ENCODE data around the gene IRF2BPL.

The IRF2BPL gene

DNA sequence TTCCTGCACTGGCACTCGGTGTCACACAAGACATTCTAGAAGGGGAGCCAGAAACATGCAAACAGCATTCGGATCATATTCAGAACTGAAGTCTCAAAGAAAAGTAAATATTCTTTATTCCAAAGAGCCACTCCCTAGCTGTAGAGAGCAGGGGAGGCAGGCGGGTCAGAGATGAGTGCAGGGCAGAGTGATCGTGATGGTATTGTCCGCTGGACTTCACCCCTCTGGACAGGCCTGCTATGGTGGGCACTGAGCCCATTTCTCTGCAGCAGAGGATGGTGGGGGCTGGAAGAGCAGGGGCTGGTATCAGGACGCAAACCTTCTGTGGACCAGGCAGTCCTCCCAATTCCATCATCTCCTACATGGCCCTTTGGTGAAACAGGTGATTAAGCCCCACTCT, 25.6 kb downstream of the IRF2BPL start:
- H3K27ac Mint-ChIP-seq: no peak overlapping the region
- DNase-seq: no peak
- H3K4me1 Mint-ChIP-seq: peaks cover 31 to 42% of the 10 kb centered on the region in 2 donors
- ATAC-seq (replicated peaks): no peak
- no peaks in the 10 kb centered on the region for H3K36me3 Mint-ChIP-seq
- no peaks in the 10 kb centered on the region for H3K9me3 Mint-ChIP-seq
- no peaks in the 10 kb centered on the region for H3K27me3 Mint-ChIP-seq
- H3K4me3 Mint-ChIP-seq: no peak overlapping the region

DNA sequence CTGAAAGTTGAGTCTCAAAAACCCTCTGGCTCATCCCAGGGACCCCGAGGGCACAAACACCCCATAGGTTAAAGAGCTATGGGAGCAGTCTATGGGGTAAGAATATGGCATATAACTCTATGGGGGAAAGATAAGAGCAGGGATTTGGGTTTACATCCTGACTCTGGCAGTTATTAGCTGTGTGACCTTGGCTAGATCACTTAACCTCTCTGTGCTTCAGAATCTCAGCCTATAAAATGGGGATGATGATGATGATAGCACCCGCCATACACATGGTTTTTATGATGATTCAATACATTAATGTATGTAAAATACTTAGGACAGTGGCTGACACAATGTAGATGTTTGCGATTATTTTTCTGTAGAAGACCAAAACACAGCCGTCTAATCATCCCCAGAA, 26.2 kb downstream of the IRF2BPL start:
- no peak overlapping the region for H3K4me3 Mint-ChIP-seq
- DNase-seq: no peak
- H3K27ac Mint-ChIP-seq: no peak overlapping the region
- no peaks in the 10 kb centered on the region for H3K36me3 Mint-ChIP-seq
- no peaks in the 10 kb centered on the region for H3K27me3 Mint-ChIP-seq
- H3K4me1 Mint-ChIP-seq: peaks cover 35 to 47% of the 10 kb centered on the region in 2 donors
- H3K9me3 Mint-ChIP-seq: no peaks in the 10 kb centered on the region
- ATAC-seq (replicated peaks): no peak

DNA sequence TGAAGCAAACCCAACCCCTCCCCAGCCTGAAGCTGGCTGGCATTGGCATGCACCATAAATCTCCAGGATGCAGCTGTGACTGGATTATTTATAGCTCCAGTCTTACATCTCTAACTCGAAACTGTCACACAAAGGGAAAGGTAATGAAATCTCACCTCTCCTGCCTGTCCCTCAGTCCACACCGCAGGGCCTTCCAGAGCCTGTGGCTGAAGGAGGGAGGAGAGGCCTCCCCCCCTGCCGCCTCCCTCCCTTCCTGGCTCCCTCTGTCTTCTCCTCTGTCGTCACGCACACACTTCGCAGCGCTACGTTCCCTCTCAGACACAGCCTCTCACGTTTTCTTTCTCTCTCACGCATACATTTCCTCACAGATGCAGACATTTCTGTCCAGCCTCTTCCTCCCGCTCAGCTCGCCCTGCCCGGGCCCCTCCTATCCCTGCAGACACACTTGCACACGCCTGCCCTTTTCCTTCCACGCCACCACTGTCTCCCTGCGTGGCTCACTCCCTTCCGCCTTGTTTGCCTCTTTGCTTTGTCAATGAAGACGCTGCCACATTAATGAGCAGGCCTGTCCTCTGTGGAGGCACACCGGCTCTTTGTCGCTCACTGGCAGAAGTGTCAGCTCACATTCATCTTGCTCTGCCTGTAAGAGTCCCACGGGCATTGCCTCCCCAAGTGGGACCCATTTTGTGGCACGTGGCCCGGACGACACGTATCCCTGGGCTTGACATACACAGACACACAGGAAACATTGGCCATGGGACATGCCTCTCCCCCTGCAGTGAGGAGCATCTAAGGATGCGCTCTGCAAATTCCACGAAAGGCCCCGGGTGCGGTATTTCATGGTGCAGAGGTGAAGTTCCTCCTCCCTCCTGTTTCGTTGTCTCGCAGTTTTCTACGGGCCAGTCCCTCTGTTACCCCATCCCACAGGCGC, 27.9 kb downstream of the IRF2BPL start:
- ATAC-seq (replicated peaks) (peak; percentile 73 to 76), DNase-seq (peak; percentile 31)
- H3K27ac Mint-ChIP-seq: peak overlapping the region; percentile 77
- no peaks in the 10 kb centered on the region for H3K36me3 Mint-ChIP-seq
- peak overlapping the region; percentile 71 to 79 for H3K4me3 Mint-ChIP-seq
- no peaks in the 10 kb centered on the region for H3K27me3 Mint-ChIP-seq
- H3K4me1 Mint-ChIP-seq: peaks cover 34 to 52% of the 10 kb centered on the region in 2 donors
- no peaks in the 10 kb centered on the region for H3K9me3 Mint-ChIP-seq

DNA sequence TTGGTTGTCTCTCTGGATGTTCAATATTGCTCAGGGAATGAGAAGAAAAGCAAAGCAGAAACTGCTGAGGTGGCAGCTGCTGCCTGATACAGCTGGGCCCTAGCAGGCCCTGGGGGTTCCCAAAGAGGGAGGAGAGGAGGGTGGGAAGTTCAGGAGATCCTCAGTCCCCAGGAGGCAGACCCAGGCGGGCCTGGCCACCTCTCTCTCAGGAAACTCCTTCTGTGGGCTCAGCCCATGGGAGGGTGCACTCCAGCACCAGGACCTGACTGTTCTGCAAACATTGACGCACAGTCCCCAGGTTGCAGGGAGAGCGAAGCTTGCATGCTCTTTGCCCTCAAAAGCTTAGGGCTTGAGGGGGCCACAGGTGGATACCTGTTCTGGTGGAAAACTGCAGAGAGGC, 29.6 kb downstream of the IRF2BPL start:
- no peak for DNase-seq
- ATAC-seq (replicated peaks): no peak
- Mint-ChIP-seq H3K36me3 (no peaks in the 10 kb centered on the region), H3K27ac (peak overlapping the region; percentile 67), H3K27me3 (no peaks in the 10 kb centered on the region), H3K9me3 (no peaks in the 10 kb centered on the region), H3K4me3 (no peak overlapping the region), H3K4me1 (peaks cover 36 to 53% of the 10 kb centered on the region in 2 donors)

DNA sequence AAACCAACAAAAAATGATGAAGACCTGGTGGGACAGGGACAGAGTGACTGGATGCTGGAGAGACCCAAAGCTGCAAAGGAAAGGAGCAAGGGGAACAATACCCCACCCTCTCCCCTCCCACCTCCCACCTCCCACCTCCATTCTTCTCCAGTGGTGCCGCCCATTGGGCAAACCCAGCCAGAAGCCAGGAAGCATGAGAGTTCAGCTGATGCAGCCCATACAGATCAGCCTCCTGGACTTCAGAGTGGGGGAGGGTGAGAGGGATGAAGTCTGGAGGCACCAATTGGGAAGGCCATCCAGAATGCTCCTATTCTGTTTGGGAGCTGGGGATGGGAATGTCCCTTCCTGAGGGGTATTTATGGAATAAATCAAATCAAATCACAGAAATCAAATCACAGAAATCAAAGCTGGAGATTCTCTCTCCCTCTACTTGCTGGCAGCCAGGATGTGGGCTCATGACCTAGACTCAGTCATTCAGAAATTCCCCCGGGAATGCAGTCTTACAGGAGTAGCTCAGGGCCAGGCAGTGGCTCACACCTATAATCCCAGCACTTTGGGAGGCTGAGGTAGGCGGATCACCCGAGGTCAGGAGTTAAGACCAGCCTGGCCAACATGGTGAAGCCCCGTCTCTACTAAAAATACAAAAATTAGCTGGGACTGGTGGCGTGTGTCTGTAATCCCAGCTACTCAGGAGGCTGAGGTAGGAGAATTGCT, 31.1 kb downstream of the IRF2BPL start:
- Mint-ChIP-seq H3K4me1 (peaks cover 38 to 53% of the 10 kb centered on the region in 2 donors), H3K9me3 (no peaks in the 10 kb centered on the region), H3K27ac (no peak overlapping the region), H3K27me3 (no peaks in the 10 kb centered on the region), H3K4me3 (no peak overlapping the region), H3K36me3 (no peaks in the 10 kb centered on the region)
- ATAC-seq (replicated peaks): no peak
- DNase-seq: no peak

DNA sequence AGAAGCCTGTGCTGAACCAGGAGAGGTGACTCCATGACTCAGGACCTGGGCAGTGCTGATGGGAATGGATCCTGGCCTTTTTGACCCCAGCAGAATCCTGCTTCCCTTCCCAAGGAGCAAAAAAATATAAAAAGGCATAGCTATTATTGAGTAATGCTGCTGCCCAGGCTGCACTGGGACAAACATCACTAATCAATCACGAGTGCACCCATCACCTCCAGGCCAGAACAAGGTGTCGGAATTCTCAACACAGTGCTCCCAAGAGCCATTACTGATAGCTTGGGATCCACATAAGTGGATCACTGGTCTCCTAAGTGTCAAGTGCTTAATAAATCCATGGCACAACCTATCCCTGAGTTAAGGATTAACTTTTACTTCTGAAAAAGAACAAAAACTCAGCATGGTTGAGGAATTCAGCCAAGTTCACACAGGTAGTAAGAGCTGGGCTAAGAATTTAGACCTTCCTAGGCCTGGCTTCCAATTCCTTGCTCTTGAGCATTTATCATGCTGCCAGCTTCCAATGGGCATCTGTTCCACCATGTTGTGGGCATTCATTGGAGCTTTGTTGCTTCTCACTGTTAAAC, 31.9 kb downstream of the IRF2BPL start:
- DNase-seq (no peak), ATAC-seq (replicated peaks) (no peak)
- Mint-ChIP-seq H3K4me1 (peaks cover 38 to 53% of the 10 kb centered on the region in 2 donors), H3K27ac (no peak overlapping the region), H3K27me3 (no peaks in the 10 kb centered on the region), H3K36me3 (no peaks in the 10 kb centered on the region), H3K4me3 (no peak overlapping the region), H3K9me3 (no peaks in the 10 kb centered on the region)

DNA sequence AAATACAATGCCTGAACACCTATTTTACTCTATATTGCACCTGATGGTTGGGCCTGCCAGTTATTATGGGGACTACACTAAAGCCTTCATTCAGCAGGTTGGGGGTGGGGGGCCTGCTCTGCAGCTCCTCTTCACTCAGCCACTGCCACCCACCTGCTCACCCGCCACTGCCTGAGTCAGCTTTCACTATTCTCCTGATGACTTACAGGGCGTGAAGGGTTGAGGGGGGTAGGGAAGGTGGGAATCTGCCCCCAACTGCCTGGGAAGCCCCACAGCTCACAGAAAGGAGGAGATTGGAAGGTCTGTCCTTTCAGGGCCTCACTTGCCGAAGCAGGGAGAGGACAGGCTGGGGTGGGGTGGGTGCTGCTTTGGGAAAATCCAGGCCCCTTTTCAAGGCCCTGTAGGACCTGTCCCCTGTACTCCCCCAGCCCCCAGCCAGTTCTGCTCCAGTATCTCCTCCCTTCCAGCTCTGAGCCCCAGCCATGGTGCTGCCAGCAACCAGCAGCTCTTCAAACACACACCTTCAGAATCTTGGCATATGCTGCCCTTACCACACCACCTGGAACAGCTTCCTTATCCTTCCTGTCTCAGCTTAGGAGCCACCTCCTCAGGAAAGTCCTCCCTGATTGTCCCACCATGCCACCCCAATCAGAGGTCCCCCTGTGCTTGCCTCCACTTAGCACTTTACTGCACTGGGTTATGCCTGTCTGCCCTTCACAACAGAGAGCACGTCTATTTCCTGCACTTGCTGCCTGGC, 33.1 kb downstream of the IRF2BPL start:
- Mint-ChIP-seq H3K27ac (no peak overlapping the region), H3K9me3 (no peaks in the 10 kb centered on the region), H3K27me3 (no peaks in the 10 kb centered on the region), H3K4me1 (peaks cover 29 to 45% of the 10 kb centered on the region in 2 donors), H3K36me3 (no peaks in the 10 kb centered on the region), H3K4me3 (no peak overlapping the region)
- ATAC-seq (replicated peaks) (no peak), DNase-seq (no peak)

DNA sequence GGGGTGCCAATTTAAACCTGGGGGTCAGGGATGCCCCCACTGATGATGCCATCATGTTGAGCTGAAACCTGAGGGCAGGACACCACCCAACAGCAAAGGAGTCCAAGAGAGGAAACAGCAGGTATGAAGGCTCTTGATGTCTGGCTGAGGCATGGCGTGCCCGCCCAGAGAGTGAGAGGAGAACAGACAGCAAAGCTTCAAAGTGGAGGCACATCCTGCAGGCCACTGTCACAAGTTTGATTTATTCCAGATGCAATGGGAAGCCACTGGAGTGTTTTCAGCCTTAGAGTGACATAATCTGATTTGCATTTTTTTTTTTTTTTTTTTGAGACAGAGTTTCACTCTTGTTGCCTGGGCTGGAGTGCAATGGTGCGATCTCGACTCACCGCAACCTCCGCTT, 34.8 kb downstream of the IRF2BPL start:
- no peak overlapping the region for H3K4me3 Mint-ChIP-seq
- no peaks in the 10 kb centered on the region for H3K36me3 Mint-ChIP-seq
- H3K4me1 Mint-ChIP-seq: peaks cover 22 to 30% of the 10 kb centered on the region in 2 donors
- H3K9me3 Mint-ChIP-seq: no peaks in the 10 kb centered on the region
- DNase-seq (no peak), ATAC-seq (replicated peaks) (no peak)
- no peak overlapping the region for H3K27ac Mint-ChIP-seq
- H3K27me3 Mint-ChIP-seq: no peaks in the 10 kb centered on the region

DNA sequence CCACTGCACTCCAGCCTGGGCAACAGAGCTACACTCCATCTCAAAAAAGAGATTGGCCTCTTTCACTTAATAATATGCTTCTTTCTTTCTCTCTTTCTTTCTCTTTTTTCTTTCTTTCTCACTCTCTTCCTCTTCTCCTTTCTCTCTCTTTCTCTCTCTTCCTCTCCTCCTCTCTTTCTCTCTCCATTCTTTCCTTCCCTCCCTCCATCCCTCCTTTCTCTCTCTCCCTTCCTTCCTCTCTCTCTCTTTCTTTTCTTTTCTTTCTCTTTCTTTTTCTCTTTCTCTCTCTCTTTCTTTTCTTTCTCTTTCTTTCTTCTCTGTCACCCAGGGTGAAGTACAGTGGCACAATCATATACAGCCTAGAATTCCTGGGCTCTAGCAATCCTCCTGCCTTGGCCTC, 38.4 kb downstream of the IRF2BPL start:
- Mint-ChIP-seq H3K36me3 (no peaks in the 10 kb centered on the region), H3K9me3 (no peaks in the 10 kb centered on the region), H3K27me3 (no peaks in the 10 kb centered on the region), H3K4me1 (peaks cover 8 to 20% of the 10 kb centered on the region in 2 donors), H3K27ac (no peak overlapping the region), H3K4me3 (no peak overlapping the region)
- DNase-seq (no peak), ATAC-seq (replicated peaks) (no peak)

DNA sequence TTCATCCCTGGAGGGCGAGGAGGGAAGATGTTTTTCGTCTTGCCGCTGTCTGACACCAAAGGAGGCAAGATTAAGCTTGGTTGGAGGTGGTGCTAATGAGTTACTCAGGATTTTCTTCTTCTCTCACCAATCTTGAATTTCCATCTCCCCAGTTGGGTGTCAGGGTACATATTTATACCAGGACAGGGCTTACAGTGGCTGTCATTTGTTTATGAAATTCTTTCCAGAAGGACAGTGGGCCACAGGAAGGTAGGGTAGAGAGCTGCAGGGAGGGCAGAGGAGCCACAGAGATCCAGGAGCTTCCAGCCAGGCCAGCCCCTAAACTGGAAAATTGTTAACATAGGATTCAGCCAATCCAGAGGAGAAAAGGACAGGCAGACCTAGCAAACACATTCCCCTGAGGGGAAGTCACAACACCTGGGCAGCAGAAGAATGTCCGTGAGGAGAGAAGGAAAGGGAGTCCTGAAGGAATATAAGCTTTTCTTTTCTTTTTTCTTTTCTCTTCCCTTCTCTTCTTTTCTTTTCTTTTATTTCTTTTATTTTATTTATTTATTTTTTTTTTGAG, 40.5 kb downstream of the IRF2BPL start:
- Mint-ChIP-seq H3K9me3 (no peaks in the 10 kb centered on the region), H3K36me3 (no peaks in the 10 kb centered on the region), H3K4me3 (no peak overlapping the region), H3K27ac (no peak overlapping the region), H3K4me1 (peaks cover 13 to 17% of the 10 kb centered on the region in 2 donors), H3K27me3 (no peaks in the 10 kb centered on the region)
- ATAC-seq (replicated peaks) (no peak), DNase-seq (no peak)

DNA sequence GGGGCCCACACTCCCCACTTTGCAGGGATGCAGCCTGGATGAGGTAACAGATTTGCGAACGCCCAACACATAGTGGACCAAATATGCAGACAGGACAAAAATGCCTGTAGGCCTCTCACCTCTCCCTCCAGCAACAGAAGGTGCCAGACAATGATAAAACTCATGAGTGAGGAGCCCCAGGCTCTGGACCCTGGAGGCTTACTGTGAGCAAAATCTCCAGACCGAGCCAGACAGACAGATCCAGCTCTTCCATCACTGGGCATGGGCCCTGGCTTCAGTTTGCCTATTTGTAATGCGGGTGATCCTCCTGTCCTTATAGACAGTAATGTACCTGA, 42.3 kb downstream of the IRF2BPL start:
- no peak for ATAC-seq (replicated peaks)

DNA sequence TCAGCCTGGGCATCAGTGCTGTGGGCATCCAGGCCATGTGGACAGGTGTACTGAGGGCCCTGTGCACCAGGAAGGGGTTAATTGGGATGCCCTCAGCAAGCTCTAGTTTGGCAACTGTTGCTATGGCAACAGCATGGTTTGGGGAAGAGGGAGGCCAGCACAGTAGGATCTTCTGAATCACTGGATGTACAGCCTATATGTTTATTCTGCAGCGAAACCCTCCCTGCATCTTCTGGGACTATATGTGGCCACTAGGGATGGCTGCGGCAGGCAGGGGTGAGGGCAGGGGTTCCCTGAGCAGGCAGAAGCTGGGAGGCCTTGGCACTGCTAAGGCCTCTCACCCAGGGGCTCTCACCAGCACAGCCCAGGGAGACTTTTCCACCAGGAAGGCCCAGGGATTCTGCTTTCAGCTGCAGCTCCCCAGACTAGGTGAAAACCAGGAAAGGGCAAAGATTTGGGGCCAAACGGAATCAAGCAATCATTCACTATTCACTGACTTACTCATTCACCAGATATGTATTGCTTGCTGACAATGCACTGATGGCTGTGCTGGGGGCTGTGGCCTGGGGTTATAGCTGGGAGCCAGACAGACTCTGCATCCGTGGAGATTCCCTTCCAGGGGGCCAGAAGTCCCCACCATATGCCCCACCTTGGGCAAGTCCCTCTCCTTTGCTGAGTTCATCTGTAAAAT, 42.8 kb downstream of the IRF2BPL start:
- H3K9me3 Mint-ChIP-seq: peaks cover 5% of the 10 kb centered on the region in 2 donors
- no peak overlapping the region for H3K27ac Mint-ChIP-seq
- H3K36me3 Mint-ChIP-seq: peaks cover 4 to 7% of the 10 kb centered on the region in 2 donors
- no peak overlapping the region for H3K4me3 Mint-ChIP-seq
- ATAC-seq (replicated peaks) (no peak), DNase-seq (no peak)
- no peaks in the 10 kb centered on the region for H3K27me3 Mint-ChIP-seq
- peaks cover 13 to 17% of the 10 kb centered on the region in 2 donors for H3K4me1 Mint-ChIP-seq

More for the DNA sequence above, 42.3 kb downstream of the IRF2BPL start:
- no peak overlapping the region for H3K4me3 Mint-ChIP-seq
- peaks cover 4 to 7% of the 10 kb centered on the region in 2 donors for H3K36me3 Mint-ChIP-seq
- no peak overlapping the region for H3K27ac Mint-ChIP-seq
- H3K9me3 Mint-ChIP-seq: peaks cover 5% of the 10 kb centered on the region in 2 donors
- no peaks in the 10 kb centered on the region for H3K27me3 Mint-ChIP-seq
- H3K4me1 Mint-ChIP-seq: peaks cover 13 to 17% of the 10 kb centered on the region in 2 donors
- no peak for DNase-seq

DNA sequence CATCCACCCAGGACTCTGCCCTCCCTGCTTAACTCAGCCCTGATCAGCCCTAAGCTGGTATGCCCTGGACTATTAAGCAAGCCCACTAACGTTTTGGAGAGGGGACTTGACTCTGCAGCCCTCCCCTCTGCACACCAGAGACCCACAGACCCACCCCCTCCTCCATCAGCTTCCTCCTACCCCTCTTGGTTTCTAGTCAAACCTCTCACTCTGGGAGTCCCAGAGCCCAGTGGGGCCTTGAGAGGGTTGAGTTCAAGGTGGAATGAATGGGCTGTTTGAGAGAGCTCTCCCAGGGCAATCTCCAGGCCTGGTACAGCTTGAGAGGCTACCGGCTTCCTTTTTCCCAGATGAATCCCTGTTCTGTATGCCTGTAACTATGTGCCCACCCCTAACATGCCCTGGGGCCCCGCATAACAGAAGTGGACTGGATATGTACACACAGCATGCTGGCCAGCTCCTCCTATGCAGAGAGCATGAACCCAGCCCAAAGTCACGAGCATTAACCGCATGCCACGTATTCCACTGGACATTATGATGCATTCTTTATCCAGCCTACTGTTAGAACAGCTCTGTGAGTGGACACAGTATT, 43.6 kb downstream of the IRF2BPL start:
- ATAC-seq (replicated peaks) (peak; percentile 25 to 27), DNase-seq (no peak)
- peak overlapping the region; percentile 65 for H3K27ac Mint-ChIP-seq
- no peaks in the 10 kb centered on the region for H3K27me3 Mint-ChIP-seq
- H3K4me1 Mint-ChIP-seq: peaks cover 14 to 17% of the 10 kb centered on the region in 2 donors
- peaks cover 5% of the 10 kb centered on the region in 2 donors for H3K9me3 Mint-ChIP-seq
- H3K36me3 Mint-ChIP-seq: peaks cover 4 to 7% of the 10 kb centered on the region in 2 donors
- no peak overlapping the region for H3K4me3 Mint-ChIP-seq
